ENCODE measurements around the gene MOB3A. TPM values are rescaled to one million over a fixed set of nuclear protein-coding genes. Genes with fewer than 3 reads are reported as not detected.

Gene MOB3A
- polyA plus RNA-seq, 1 of the 3 experiments (the other 2 are of a cell fraction), result 24.1 TPM

GRCh38 chr19:2040647-2041432, 55.3 kb downstream of the MOB3A start:
- CTCF ChIA-PET, result interaction anchor here (1.0 to 2.1 kb wide), 4 partner anchors 9 to 29 kb away, joined by 3 to 11 read pairs (median 4); no protein-coding TSS in a partner anchor
- WGBS (ENCODE audit: low lambda C conversion rate), result 98% methylated on average over 13 of the region's 28 CpGs
- Histone ChIP-seq H3K4me2 (no peak overlapping the region), H3K27ac (ENCODE audit: low read depth in 2 of 2, low read length in 1 of 2) (peak overlapping the region in 1 of 2 experiments; percentile 91; a peak in 3 of 4 replicates), H3K27me3 (ENCODE audit: insufficient read depth) (no peaks in the 10 kb centered on the region), H2AFZ (ENCODE audit: low read depth) (no peak overlapping the region), H3K79me2 (ENCODE audit: insufficient read depth) (no peaks in the 10 kb centered on the region; the same call in 1 of the 2 replicates), H3K4me3 (ENCODE audit: low read depth in 2 of 2, low read length in 1 of 2) (no peak overlapping the region; a peak in 1 of 4 replicates), H3F3A (replicated peaks; ENCODE audit: insufficient read depth) (peaks cover 8% of the 10 kb centered on the region), H3K4me1 (ENCODE audit: control insufficient read depth in 1 of 2, insufficient read depth in 2 of 2, low read depth in 1 of 2, low read length in 1 of 2) (peaks cover 8 to 40% of the 10 kb centered on the region in 2 experiments; a peak in 3 of 4 replicates), H3K36me3 (replicated peaks in 1 of 2; ENCODE audit: control insufficient read depth in 1 of 2, insufficient read depth in 2 of 2, low read length in 1 of 2) (peaks cover 7 to 62% of the 10 kb centered on the region in 2 experiments), H3K9me3 (no peaks in the 10 kb centered on the region), H3K9ac (no peak overlapping the region), H4K20me1 (ENCODE audit: insufficient read depth) (peaks cover 34% of the 10 kb centered on the region), H3K9me2 (no peaks in the 10 kb centered on the region)
- POLR2A ChIA-PET, result interaction anchor here (3.5 kb wide), 1 partner anchor 8 kb away, joined by 13 read pairs; no protein-coding TSS in a partner anchor
- TF ChIP-seq REST (IDR thresholded peaks at IDR 0.05; ENCODE audit: low read depth, low read length) (no peak), RCOR1 (IDR thresholded peaks at IDR 0.05; ENCODE audit: low read length) (no peak), FOSL2 (IDR thresholded peaks at IDR 0.05; ENCODE audit: borderline replicate concordance, low read depth) (no peak), ZBTB33 (IDR thresholded peaks at IDR 0.05; ENCODE audit: borderline replicate concordance, low read depth) (no peak), MEF2A (IDR thresholded peaks at IDR 0.05; ENCODE audit: borderline replicate concordance, low read depth) (no peak), FOXJ3 (CRISPR knock-in tag; IDR thresholded peaks at IDR 0.05) (no peak)
- DNase-seq, result no peak

- Histone ChIP-seq H4K20me1 (ENCODE audit: insufficient read depth) (peaks cover 27% of the 10 kb centered on the region), H3K79me2 (ENCODE audit: insufficient read depth) (no peaks in the 10 kb centered on the region), H2AFZ (ENCODE audit: low read depth) (no peak overlapping the region), H3K9me3 (no peaks in the 10 kb centered on the region), H3K4me1 (ENCODE audit: control insufficient read depth in 1 of 2, insufficient read depth in 2 of 2, low read depth in 1 of 2, low read length in 1 of 2) (peaks cover 8 to 38% of the 10 kb centered on the region in 2 experiments; a peak in 3 of 4 replicates), H3K27ac (ENCODE audit: low read depth in 2 of 2, low read length in 1 of 2) (peak overlapping the region in 1 of 2 experiments; percentile 91; a peak in 1 of 4 replicates), H3K27me3 (ENCODE audit: insufficient read depth) (no peaks in the 10 kb centered on the region), H3K9ac (no peak overlapping the region), H3K4me3 (ENCODE audit: low read depth in 2 of 2, low read length in 1 of 2) (no peak overlapping the region), H3K36me3 (replicated peaks in 1 of 2; ENCODE audit: control insufficient read depth in 1 of 2, insufficient read depth in 2 of 2, low read length in 1 of 2) (peaks cover 7 to 56% of the 10 kb centered on the region in 2 experiments), H3K4me2 (no peak overlapping the region), H3K9me2 (no peaks in the 10 kb centered on the region), H3F3A (replicated peaks; ENCODE audit: insufficient read depth) (peaks cover 8% of the 10 kb centered on the region)
- 93% methylated on average over 15 of the region's 20 CpGs for WGBS (ENCODE audit: low lambda C conversion rate)
- ChIA-PET POLR2A (interaction anchor here (3.5 kb wide), 1 partner anchor 8 kb away, joined by 13 read pairs; no protein-coding TSS in a partner anchor), CTCF (interaction anchor here (1.0 to 1.5 kb wide), 3 partner anchors 10 to 20 kb away, joined by 3 to 4 read pairs (median 4); no protein-coding TSS in a partner anchor)
- no peak for DNase-seq
- TF ChIP-seq USF1 (IDR thresholded peaks at IDR 0.05; ENCODE audit: borderline replicate concordance, low read depth) (no peak), ELF1 (IDR thresholded peaks at IDR 0.05) (no peak), ZBTB33 (IDR thresholded peaks at IDR 0.05; ENCODE audit: borderline replicate concordance, low read depth) (no peak), USF2 (IDR thresholded peaks at IDR 0.05; ENCODE audit: borderline replicate concordance, low read depth, low read length) (no peak), RCOR1 (IDR thresholded peaks at IDR 0.05; ENCODE audit: low read length) (no peak)
Measured at GRCh38 chr19:2039959-2040646, 56.0 kb downstream of the MOB3A start.
